ENCODE data around the gene TMEFF2.

DNA sequence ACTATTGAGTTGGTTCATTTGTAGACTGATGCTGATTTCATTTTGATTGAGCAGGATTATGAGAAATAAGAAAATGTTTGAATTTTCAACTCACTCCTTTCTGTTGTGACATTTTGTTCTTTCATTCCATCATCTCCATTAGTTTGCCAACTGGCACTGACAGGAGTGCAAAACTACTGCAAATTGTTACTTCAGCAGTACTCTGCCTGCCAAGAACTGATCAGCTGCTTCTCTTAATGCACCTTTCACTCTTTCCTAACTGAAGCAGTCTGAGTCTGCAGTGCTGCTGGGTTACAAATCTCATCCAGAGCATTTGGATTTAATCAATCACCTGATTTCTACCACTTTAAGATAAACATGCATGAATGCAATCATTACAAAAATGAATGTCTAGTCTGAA, 70.9 kb downstream of the TMEFF2 start:
- TF ChIP-seq CEBPB (IDR thresholded peaks at IDR 0.05; ENCODE audit: low read depth, low read length), result no peak
- TF ChIP-seq POLR2A (IDR thresholded peaks at IDR 0.05; ENCODE audit: low read depth, low read length), result no peak
- no peak for TF ChIP-seq FOS (IDR thresholded peaks at IDR 0.05; ENCODE audit: low read depth, low read length)
- TF ChIP-seq, protein P1, sequence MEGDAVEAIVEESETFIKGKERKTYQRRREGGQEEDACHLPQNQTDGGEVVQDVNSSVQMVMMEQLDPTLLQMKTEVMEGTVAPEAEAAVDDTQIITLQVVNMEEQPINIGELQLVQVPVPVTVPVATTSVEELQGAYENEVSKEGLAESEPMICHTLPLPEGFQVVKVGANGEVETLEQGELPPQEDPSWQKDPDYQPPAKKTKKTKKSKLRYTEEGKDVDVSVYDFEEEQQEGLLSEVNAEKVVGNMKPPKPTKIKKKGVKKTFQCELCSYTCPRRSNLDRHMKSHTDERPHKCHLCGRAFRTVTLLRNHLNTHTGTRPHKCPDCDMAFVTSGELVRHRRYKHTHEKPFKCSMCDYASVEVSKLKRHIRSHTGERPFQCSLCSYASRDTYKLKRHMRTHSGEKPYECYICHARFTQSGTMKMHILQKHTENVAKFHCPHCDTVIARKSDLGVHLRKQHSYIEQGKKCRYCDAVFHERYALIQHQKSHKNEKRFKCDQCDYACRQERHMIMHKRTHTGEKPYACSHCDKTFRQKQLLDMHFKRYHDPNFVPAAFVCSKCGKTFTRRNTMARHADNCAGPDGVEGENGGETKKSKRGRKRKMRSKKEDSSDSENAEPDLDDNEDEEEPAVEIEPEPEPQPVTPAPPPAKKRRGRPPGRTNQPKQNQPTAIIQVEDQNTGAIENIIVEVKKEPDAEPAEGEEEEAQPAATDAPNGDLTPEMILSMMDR (conservative IDR thresholded peaks at IDR 0.05; ENCODE audit: low read depth, low read length), result no peak
- TF ChIP-seq SMC3 (IDR thresholded peaks at IDR 0.05; ENCODE audit: low read depth, low read length), result no peak
- TF ChIP-seq ELK1 (IDR thresholded peaks at IDR 0.05; ENCODE audit: borderline replicate concordance, low read depth, low read length), result no peak
- TF ChIP-seq MAZ (IDR thresholded peaks at IDR 0.05; ENCODE audit: borderline replicate concordance, low read depth, low read length), result no peak
- no peak for TF ChIP-seq USF2 (IDR thresholded peaks at IDR 0.05; ENCODE audit: low read depth, low read length)
- no peak for TF ChIP-seq RFX5 (IDR thresholded peaks at IDR 0.05; ENCODE audit: low read depth, low read length)

Data from IMR-90 (cell line).